Testis (tissue), 2 donors: ENCODE results near the gene CCBE1.

Source experiments
- POLR2A ChIP-seq: fragments of 450-650 bp; IDR thresholded peaks from one replicate; pipeline ENCODE4 v1.6.1; 2017; ENCODE audit warnings: antibody characterized with exemption, mild to moderate bottlenecking, moderate library complexity
- TF ChIP-seq, protein P1 (sequence below), 3 experiments: fragments of 450-650 bp in 2 of 3; fragments of 200-600 bp in 1 of 3; sonication (generic) in 1 of 3; IDR thresholded peaks; one replicate each; pipeline ENCODE4 v1.5.1; 2016 to 2019; ENCODE audit warnings: antibody characterized with exemption in 3 of 3, mild to moderate bottlenecking in 2 of 3, moderate library complexity in 1 of 3

DNA sequence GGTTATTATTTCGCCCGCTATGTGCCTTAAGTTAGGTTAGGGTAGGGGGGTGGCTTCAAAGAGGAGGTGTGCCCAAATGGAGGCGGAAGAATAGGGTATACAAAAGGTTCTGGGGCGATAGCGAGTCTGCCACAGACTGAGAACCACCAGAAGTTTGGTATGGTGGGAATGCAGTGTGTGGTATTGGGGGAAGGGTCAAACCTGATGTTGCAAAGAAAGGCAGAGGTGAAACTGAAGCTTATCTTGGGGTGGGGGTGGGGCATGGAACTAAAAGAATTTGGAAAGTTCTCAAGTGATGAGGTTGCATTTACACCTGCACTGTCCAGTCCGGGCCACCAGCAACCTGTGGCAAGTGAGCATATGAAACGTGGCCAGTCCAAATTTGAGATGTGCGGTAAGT is 11.8 kb upstream of the CCBE1 start:
- TF ChIP-seq, protein P1, sequence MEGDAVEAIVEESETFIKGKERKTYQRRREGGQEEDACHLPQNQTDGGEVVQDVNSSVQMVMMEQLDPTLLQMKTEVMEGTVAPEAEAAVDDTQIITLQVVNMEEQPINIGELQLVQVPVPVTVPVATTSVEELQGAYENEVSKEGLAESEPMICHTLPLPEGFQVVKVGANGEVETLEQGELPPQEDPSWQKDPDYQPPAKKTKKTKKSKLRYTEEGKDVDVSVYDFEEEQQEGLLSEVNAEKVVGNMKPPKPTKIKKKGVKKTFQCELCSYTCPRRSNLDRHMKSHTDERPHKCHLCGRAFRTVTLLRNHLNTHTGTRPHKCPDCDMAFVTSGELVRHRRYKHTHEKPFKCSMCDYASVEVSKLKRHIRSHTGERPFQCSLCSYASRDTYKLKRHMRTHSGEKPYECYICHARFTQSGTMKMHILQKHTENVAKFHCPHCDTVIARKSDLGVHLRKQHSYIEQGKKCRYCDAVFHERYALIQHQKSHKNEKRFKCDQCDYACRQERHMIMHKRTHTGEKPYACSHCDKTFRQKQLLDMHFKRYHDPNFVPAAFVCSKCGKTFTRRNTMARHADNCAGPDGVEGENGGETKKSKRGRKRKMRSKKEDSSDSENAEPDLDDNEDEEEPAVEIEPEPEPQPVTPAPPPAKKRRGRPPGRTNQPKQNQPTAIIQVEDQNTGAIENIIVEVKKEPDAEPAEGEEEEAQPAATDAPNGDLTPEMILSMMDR (IDR thresholded peaks at IDR 0.05): no peak
- no peak for TF ChIP-seq POLR2A
